Measurements from ENCODE around the gene CALCB.
A peak's percentile ranks its signal among the peaks of the same experiment; 100 is the strongest.

CALCB gene

DNA sequence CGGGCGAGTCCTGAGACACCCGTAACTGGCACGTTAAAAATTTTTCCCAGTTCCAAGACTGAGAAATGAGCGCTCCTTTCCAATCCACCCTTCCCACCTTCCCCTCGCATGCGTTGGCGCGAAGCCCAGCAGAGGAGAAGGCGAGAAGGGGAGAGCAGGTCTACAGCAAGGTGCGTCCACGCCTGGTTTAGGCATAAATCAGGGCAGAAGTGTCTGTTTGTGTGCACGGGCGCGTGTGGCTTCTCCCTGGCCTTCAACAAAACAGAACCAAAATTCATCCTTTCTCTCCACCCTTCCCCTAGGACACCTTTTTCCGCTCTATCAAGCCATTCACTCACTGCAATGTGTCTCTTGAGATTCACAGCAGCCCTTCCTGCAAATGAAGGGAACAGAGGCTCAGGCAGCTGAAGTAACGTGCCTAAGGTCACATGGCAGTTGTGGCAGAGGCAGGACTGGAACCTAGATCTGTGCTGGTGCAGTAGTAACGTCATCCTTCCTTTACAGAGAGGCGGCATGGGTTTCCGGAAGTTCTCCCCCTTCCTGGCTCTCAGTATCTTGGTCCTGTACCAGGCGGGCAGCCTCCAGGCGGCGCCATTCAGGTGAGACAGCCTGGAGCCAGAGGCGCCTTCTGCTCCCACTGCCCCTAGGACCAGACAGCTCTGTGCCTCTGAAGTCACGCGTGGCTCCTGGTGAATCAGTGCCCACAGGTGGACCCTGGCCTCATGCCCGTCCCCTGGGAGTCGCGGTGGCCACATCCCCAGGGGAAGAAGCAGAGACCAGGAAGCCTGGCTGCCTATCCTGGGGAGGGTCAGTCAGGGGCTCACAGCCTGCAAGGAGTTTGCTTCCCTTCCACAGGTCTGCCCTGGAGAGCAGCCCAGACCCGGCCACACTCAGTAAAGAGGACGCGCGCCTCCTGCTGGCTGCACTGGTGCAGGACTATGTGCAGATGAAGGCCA lies 1.1 kb downstream of the CALCB start:
- DNase-seq, result peak; percentile 92 to 95

DNA sequence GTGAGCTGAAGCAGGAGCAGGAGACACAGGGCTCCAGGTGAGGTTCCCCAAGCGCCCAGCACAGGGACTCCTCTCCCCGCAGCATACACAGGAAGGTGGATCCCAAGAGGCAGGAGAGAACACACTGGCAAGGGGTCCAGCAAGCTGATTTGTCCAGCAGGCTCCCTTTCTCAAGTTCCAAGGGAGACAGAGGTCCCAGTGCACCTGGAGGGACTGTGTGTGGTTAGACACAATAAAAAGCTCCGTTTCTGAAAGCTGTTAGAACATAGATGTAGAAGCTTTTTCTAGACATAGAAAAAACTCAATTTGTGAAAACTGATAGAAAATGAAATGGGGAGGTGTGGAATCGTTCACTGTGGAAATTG lies 1.8 kb downstream of the CALCB start:
- DNase-seq, result no peak

DNA sequence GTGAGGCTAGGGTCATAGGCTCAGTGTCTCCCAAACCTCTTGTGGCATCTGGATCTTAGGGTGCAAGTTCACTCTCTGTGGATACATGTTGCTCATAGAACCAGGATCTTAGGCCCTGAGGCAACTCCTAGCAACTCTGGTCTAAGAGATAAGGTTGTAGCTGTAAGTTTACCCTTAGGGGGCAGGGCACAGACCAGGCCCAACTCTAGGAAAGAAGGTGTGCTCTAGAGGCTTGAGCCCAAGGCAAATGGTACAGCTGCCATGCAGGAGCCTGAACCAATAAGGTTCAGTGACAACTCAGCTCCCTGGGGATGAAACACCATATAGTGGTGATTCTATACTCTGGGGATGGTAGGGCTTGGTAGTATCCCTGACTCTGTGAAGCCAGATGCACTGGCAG lies 17.8 kb downstream of the CALCB start:
- DNase-seq, result no peak

DNA sequence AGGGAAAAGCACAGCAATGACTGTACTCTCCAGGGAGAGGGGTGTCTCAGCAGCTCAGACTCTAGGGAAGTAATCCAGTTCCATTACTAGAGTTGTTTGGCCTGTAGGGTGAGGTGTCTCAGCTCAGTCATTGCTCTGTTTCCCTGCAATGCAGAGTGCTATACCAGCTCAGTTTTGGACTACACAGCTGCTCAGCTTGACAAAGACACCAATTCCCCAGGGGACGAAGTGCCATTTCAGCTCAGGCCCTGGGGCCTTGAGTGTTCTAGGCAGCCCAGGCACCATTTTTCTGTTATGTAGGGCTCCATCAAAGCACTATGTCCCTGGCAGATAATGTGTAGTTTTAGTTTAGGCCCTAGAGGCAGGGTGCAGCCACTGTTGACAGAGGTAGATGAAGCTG lies 18.2 kb downstream of the CALCB start:
- DNase-seq, result no peak

DNA sequence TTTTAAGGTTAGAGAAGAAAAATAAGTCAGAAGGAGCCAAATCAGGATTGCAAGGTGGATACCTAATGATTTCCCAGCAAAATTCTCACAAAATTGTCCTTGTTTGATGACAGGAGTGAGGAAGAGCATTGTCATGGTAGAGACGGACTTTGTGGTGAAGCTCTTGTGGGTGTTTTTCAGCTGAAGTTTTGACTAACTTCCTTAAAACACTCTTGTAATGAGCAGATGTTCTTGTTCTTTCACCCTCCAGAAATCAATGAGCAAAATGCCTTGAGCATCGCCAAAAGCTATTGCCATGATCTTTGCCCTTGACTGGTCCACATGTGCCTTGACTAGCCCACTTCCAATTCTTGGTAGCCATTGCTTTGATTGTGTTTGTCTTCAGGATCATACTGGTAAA lies 20.0 kb downstream of the CALCB start:
- no peak for DNase-seq

DNA sequence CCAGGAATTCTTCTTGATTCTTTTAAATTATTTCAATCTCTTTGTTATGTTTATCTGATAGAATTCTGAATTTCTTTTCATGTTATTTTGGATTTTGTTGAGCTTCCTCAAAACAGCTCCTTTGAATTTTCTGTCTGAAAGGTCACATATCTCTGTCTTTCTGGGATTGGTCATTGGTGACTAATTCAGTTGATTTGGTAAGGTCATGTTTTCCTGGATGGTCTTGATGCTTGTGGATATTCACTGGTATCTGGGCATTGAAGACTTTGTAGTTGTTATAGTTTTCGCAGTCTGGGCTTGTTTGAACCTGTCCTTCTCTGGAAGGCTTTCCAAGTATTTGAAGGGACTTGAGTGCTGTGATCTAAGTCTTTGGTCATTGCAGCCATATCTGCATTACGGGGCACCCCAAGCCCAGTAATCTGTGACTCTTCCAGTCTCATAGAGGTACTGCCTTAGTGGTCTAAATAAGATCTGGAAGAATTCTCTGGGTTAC lies 22.4 kb downstream of the CALCB start:
- no peak for DNase-seq

DNA sequence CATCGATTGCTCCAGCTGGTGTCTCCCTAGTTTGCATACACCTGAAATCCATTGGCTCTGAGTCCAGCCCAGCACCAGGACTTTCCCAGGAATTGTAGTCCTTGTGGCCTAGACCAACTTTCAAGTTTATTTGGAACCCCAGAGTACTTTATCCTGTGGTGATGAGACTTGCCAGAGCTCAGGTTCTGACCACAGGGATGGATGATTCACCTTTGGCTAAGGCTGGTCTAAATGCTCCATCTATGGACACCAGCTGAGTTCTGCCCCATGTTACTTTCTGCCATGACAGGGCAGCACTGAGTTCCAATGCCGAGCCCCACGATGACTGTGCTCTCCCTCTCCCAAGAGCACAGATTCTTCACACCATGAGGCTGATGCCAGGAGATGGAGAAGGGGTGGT lies 24.0 kb downstream of the CALCB start:
- no peak for DNase-seq

DNA sequence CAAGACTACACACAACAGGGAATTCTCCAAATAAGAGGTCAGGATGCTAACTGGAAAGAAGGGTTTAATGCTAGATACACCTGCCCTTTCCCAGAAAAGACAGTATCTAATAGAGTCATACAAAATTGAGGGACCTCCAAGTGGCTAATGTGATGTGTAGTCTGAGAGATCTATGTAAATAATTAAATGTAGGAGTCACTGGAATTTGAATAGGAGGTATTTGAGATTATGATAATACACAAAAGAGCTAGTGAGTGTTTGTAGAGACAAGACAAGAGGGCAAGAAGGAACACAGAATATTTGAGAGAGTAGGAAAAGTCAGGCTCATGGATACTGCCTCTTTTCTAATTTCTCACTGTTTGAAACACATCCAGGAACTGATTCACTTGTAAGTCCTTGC lies 25.9 kb downstream of the CALCB start:
- DNase-seq, result no peak

DNA sequence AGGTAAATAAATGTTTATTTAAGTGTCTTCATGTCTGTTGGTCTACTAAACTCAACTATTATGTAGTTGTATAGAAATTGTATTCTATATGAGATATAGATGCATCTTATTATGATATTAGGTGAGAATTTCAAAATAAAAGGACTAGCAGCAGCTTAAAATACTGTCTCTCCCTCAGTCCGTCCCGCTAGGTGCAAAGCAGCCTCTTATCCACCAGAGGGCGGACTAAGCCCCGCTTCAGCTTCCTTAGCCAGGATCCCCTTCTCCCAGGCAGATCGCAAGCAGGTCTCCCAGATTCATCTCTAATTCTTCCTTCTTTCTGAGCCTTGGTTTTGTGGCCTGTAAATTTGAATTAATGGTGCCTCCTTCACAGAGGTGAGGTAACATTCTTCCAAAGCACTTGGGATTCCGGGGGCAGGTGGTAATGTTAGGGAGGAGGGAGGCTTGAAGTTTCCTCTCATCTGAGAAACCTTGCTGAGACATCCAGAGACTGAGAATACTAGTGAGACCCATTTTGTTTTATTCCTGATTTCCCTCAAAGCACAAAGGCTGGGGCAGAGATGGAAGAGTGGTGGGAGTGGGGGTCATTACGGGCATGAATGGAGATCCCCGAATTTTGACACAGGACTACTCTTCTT lies 27.8 kb downstream of the CALCB start:
- peak; percentile 54 to 61 for DNase-seq

DNA sequence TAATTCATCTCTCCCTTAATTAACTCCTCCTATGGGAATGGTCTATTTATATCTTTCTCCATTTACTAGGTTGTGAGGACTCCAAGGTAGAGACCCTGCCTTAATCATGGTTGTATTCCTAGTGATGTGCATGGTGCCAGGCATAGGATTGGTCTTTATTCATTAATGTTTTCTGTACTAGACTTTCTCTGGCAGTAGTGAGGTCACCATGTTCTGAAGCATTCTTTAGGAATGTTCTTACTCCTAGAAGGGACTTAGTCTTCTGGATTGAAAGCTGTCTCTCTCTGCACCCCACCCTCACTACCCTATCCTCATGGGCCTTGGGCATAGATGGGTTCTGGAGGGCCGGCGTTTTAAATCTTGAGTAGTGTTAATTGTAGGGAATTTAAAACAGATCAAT lies 30.8 kb downstream of the CALCB start:
- no peak for DNase-seq

DNA sequence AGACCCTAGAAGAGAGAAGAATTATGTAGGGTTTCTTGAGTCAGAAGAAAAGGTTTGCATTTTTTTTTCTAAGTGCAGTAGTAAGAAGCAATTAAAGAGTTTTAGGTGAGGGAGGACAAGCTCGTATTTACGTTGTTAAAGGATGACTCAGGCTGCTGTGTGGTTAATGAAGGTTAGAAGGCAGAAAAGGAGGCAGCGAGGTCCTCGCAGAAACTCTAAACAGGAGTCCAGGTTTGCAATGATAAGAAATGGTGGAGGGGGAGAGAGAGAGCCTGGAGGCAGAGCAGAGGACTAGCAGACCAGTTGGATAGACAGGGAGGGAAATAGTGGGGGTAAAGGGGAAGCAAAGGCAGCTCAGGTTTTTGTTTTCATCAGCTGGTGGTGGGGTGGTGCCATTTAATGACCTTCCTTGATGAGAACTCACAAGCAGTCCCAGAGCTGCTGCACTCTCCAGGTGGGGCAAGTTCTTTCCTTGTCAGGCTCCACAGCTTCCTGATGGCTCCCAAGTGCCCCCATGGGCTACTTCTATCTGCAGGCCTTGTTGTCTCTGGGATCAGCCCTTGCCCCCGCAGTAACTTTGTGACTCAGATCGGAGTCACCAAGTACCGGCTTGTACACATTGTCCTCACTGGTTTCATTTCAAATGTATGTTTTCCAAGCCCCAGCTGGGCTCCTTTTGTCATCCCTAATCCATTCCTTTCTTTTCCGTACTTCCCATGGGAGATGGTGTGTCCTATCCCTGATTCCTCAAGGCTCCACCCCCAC lies 33.0 kb downstream of the CALCB start:
- DNase-seq, result no peak

DNA sequence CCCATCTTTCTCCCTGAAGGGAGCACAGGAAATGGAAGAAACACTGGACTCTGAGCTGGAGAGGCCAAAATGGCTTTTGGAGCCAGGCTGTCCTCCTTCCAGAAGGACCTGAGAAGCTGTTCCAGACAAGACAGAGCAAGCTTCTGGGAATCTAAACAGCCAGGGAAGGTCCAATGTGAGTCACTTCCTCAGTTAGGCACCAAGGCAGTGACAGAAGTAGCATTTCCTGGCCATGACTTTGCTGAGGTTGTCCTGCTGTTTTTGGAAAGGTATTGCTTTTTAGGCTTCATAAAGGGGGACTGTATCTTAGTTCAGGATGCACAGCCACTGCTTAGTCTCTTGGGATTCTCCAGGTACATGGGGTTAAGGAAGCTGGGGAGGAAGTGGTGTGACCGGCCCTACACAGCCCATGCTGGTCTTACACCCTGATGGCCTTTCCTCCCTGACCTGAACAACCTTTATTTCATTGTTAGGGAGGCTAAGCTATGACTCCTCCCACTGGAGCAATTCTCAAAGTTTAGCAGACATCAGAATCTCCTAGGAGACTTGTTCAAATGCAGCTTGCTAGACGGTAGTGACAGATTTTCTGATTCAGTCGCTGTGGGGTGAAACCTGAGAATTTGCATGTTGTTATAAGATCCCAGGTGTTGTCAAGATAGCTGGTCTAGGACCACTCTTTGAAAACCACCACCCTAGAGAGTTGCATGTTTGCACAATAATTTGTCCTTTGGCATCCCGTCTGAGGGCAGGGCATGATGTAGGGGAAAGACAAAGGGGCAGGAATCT lies 34.5 kb downstream of the CALCB start:
- no peak for DNase-seq

DNA sequence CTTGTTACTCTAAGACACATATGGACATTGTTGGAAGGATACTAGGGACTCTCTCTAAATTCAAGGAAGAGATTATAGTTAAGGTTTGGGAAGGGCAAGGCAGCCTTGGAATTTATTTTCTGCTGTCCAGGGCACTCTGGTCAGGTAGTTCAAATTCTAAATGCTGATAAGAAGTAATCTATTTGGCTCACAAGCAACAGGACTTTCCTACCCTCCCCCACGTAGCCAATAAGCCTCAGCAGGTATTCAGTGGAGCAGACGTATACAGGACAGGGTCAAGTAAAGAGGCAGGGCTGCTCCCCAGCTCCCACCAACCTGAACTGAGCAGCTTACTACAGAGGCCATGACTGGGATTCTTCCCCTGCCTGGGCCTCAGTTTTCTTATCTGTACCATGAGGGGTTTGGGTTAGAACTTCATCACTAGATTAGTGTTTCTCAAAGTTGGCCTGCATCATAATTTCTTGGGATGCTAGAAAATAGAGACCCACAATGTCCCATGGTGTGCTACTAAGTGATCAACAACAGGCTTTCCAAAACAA lies 35.3 kb downstream of the CALCB start:
- no peak for DNase-seq

DNA sequence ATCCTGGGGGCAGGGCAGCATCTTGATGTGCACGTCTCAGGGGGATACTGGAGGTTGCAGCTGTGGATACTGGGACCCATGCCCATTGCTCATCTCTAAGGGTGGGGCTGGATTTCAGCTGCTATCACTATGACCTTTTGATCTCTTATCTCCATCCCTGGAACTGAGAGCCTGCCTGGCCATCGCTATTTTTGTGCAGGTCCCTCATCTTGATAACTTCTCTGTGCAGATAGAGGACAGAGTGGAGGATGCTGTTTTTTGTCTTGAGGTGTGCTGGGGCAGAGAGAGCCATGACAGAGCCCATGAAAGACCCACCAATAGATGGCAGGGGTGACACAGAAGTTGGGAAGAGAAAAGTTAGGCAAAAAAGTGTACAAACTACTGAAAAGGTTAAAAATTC lies 36.2 kb downstream of the CALCB start:
- DNase-seq, result no peak

DNA sequence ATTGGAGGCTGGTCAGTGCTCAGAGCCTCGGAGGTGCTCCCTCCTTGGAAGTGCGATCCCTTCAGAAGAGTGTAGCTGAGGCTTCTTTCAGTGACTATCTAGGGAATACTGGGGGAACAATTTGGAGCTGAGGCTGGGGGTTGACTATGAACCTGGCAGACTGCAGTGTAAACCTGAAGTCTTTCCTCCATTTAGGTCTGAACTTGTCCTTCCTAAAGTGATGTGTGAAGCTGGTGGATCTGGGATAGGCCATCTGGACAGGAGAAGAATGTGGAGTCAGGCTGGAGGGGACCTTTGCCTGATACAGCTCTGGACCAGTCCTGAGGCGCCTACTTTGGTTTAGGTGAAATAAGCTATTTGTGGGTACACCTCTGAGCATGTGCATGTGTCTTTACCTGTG lies 37.8 kb downstream of the CALCB start:
- DNase-seq, result no peak

DNA sequence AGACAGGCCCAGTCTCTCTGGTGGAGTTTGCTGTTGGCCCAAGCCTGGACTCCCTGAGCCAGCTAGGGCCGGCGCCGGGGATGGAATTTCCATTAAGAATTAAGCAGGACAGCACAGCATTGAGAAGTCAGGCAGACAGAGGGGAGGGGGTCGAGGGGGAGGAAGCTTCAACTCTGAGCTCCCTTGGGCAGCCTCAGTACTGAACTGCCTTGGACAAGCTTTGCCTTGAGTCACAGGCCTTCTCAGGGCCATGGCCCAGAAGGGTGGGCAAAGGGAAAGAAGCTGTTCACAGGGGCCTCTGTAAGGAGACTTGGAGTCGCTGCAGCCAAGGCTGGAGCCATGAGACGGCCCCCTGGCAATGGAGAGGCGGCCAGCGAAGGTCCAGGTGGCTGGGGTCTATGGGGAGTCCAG lies 38.7 kb downstream of the CALCB start:
- no peak for DNase-seq

DNA sequence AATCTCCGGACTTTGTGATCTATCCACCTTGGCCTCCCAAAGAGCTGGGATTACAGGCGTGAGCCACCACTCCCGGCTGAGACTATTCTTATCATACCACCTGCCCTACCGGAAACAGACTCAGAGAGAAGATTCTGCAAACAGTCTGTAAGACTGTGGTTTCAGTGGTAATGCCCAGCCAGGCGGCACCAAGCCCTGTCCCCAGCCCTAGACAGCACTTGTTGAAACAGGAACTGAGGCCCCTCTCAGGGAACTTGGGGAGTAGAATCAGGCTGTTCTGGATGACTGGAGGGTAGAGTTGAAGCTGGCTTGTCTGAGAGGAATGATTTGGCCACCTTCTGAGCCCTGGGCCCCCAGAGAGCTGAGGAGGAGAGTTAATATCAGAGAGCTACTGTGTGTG lies 40.0 kb downstream of the CALCB start:
- no peak for DNase-seq

DNA sequence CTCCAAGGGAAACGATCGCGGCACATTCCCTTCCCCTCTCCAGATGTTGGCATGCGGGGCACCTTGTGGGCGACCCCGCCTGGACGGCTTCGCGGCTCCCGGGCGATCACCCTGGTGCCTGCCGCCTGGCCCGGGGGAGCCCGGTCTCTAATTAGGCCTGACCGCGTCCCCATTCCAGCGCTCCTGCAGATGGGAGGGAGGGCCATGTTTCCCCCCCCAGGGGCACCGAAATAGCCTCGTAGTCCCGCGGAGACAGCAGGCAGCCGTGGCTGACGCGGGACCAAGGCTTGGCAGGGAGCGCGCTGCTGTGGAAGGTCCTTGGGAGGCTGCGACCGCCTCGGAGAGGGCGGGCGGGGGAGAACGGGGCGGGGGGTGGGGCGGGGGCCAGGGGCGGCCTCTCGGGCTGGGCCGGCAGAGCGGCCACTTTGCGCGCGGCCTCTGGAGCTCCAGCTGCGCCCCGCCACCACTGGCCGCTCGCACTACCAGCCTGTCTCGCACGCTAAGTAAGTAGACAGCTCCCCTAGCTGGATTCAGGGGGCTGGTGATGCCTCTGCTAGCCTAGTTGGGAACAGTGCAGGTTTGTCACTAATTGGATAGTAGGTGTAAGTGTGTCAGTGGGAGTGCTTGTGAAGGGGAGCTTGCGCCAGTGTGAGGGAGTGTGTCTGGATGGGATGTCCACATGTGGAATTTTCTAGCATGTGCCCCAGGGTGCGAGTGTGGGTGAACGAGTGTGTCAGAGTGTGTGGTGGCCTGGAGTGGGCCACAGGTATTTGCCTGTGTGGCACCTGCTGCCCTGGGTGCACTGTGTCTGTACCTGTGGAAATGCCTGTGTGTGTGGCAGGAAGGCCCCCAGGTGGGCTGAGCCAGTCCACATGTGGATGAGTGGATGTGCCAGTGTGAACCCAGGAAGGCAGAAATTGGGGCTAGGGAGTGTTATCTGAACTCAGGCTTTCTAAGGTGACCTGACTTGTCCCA lies 41.4 kb downstream of the CALCB start, which contains the start of gene INSC:
TSS of gene INSC (plus strand) at position 423 of the 975 bp plus-strand sequence. CDS start 34,252 bp downstream, outside the sequence.
- no peak for DNase-seq

DNA sequence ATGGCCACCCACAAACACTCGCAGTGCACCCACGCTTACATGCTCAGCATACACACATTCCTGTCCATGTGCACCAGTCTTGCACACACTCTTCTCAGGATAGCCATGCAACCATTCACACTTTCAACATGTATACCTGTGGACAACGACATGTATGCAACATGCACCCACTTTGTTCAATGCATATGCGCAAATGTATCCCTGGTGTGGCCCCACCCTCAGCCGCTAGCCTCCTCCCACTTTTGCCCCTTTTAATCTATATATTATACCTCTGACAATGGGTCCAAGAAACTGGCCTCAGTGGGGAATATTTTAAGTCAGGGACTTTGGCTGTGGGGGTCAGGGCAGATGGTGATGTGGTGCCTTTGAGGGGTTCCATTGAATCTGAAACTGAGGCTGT lies 42.3 kb downstream of the CALCB start:
- DNase-seq, result no peak

DNA sequence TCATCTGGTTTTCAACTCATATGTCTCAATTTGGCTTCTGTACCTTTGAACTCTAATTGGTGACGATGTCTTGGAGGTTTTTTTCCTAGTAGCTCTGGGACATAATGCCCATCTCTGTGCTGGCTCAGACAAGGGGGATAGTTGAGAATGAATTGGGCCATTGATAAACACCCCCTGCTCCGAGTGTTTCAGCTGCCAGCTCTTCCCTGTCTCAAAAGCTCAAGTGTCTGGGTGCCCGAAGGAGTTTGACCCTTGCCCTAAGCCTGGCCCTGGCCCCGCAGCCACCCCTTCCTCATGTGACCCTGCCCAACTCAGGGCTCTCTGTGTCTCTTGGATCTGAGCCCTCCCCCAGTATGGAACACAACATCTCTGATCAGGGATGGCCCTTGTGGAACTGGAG lies 44.4 kb downstream of the CALCB start:
- DNase-seq, result no peak

DNA sequence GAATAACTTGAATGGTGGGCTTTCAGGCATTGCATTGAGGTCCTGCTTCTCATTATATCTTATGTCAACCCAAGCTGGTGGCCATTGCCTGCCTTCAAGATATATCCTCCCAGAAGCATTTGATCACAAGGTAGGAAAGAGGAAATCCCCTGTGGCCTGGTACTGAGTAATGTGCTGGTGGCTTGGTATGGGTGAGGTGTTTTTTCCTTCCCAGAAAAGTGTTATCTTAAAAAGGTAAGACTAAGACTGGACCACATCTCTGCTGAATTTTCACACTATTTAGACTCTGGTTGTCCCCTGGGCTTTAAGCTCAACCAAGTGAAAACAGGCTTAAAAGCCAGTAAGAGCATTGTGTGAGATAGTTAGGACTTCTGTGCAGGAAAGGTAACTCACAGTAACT lies 45.0 kb downstream of the CALCB start:
- DNase-seq, result no peak

All from stimulated activated CD4-positive, alpha-beta T cell treated with anti-CD3 and anti-CD28 coated beads, Interleukin-2, amount 100 ng/mL, for 24 hours (primary cell).